AG04449 (cell line): ENCODE measurements around the gene EPB41.
"Not testable (repeated sequence)": the region's sequence is repeated elsewhere in the genome, so short reads cannot be mapped to it uniquely, and the experiment has no call there.

Source experiments
- CTCF ChIA-PET: fragments of 350-600 bp; formaldehyde crosslinking; extraction: SDS; loops from one replicate; lab custom pipeline; 2021; ENCODE audit warnings: antibody characterized with exemption; lab: Yijun Ruan, JAX
- POLR2A ChIA-PET: fragments of 400-600, 350-600 bp; formaldehyde crosslinking; extraction: SDS; loops from one replicate; lab custom pipeline; 2020; ENCODE audit warnings: antibody characterized with exemption, inconsistent platforms; lab: Yijun Ruan, JAX
- DNase-seq: peaks from one replicate; pipeline ENCODE4 v3.0.0-alpha.2; 2010; ENCODE audit warnings: low read depth, low spot score
- H3K4me3 ChIP-seq: 2 replicates; pipeline ENCODE4 v1.5.1; 2011; ENCODE audit warnings: low read depth, mild to moderate bottlenecking, control low read depth, low read length
- CTCF ChIP-seq: IDR thresholded peaks from one replicate; pipeline ENCODE4 v1.5.1; 2011; ENCODE audit warnings: mild to moderate bottlenecking, moderate library complexity, low read length, control low read depth, inconsistent platforms; ENCODE audit not compliant: insufficient read depth; ENCODE audit errors: missing control alignments

The EPB41 gene

GRCh38 chr1:28935293-28935692 is 20.9 kb downstream of the EPB41 start:
- CTCF ChIA-PET = interaction anchor here (0.7 kb wide), 1 partner anchor 183 kb away, joined by 3 read pairs; no protein-coding TSS in a partner anchor
- no peak for DNase-seq
- POLR2A ChIA-PET = no interaction called here
- no peak overlapping the region for H3K4me3 ChIP-seq
- TF ChIP-seq CTCF = no peak

DNA sequence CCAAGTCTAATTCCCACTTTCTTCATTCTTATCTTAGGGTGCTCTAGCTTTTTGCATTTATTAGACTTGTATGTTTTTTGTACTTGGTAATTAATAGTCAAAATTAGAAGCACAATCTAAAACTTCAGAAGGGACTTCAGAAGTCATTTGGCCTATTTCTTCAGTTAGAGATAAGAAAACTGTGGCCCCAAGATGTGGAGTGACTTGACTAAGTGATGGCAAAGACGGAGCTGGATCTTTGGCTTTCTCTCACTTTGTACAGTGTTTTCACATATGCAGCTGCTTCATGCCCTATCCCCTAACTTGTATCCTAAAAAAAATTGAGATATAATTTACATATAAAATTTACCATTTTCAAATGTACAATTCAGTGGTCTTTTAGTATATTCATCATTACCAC is 21.7 kb downstream of the EPB41 start:
- ChIA-PET CTCF (no interaction called here), POLR2A (no interaction called here)

DNA sequence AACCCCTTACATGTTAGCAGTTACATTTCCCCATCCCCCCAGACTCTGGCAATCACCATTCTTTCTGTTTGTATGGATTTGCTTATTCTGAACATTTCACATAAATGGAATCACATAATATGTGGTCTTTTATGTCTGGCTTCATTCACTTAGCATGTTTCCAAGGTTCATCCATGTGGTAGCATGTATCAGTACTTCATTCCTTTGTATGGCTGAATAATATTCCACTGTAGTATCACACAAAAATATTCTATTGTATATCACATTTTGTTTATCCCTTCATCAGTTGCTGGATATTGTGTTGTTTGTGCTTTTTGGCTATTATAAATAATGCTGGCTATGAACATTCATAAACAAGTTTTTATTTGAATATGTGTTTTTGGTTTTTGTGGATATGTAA is 22.2 kb downstream of the EPB41 start:
- H3K4me3 ChIP-seq = no peak overlapping the region
- ChIA-PET POLR2A (no interaction called here), CTCF (no interaction called here)
- DNase-seq = no peak
- no peak for TF ChIP-seq CTCF

More for the DNA sequence above, 21.7 kb downstream of the EPB41 start:
- TF ChIP-seq CTCF = no peak
- no peak for DNase-seq
- H3K4me3 ChIP-seq = no peak overlapping the region

DNA sequence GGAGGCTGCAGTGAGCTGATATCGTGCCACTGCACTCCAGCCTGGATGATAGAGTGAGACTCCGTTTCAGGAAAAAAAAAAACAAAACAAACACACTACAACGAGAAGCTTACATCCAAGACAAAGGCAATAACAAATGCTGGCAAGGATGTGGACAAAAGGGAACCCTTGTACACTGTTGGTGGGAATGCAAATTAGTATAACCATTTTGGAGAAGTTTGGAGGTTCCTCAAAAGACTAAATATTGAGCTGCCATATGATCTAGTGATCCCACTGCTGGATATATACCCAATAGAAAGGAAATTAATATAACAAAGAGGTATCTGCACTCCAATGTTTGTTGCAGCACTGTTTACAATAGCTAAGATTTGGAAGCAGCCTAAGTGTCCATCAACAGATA is 29.2 kb downstream of the EPB41 start:
- CTCF ChIA-PET, H3K4me3 ChIP-seq, DNase-seq, POLR2A ChIA-PET: not testable (repeated sequence)

DNA sequence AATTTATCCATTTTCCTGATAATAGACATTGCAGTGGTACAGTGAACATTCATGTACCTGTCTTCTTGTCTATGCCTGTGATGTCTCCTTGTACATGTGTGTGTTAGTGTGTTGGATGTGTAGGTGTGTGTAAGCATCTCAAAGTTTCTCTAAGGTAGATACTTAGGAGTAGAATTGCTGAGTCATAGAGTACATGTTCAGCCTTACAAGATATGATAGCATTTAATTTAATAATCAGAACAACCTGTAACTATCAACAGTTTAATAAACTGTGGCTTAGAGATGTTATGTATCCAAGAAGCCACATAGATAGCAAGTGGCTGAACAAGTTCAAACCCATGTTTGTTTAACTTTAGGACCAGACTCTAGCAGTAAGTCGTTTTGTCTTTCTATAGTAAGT is 35.6 kb downstream of the EPB41 start:
- no peak for TF ChIP-seq CTCF
- DNase-seq = no peak
- ChIA-PET POLR2A (no interaction called here), CTCF (interaction anchor here (1.3 kb wide), 1 partner anchor 13 kb away, joined by 3 read pairs; no protein-coding TSS in a partner anchor)
- H3K4me3 ChIP-seq = no peak overlapping the region

DNA sequence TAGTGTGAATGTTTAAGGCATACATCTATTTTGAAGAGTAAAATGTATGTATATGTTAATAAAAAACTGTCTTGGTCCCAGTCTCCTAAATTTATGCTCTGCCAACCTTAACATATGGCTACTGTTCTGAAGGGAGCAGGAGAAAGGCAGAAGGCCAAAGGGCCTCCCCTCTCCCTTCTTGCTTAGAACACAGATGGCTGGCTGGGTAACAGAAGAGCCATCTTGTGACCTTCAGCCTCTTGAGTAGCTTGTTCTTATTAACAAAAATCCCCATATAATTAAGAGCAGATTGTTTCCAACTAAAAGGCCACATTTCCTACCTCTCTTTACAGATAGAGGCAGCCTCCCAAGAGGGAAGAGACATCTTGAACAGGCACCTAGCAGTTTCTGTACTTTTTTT is 36.1 kb downstream of the EPB41 start:
- POLR2A ChIA-PET = no interaction called here
- no peak for TF ChIP-seq CTCF
- no peak for DNase-seq
- CTCF ChIA-PET = no interaction called here
- no peak overlapping the region for H3K4me3 ChIP-seq

- H3K4me3 ChIP-seq = no peak overlapping the region
- ChIA-PET POLR2A (no interaction called here), CTCF (no interaction called here)
- no peak for TF ChIP-seq CTCF
- DNase-seq = no peak
Measured at GRCh38 chr1:28954126-28954726, 39.9 kb downstream of the EPB41 start.
